ENCODE data around the gene PRKG1. TPM values are rescaled to one million over a fixed set of nuclear protein-coding genes. Genes with fewer than 3 reads are reported as not detected.

PRKG1 gene
- total RNA-seq, 4 donors from 2014 or later: 17.1 to 36.4 (median 25.8) TPM

DNA sequence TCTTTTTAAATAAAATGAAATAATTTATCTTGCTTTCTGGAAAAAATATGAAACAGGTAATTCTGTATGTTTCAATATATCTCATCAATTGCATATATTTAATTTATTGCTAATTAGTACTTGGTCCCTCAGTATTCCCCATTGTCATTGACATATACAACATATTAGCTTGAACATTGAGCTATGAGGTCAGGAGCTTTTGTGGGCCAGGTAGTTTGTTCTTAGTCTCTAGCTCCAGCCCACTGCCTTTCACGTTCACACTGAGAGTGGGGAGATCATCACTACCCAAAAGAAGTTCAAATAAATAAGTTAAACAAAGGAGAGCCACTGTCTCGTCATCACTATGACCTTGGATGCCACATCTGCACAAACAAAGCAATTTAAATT is 1185.1 kb downstream of the PRKG1 start:
- DNase-seq (ENCODE audit: low spot score) (no peak), ATAC-seq (ENCODE audit: low FRiP score) (no peak)
- TF ChIP-seq, protein P1, sequence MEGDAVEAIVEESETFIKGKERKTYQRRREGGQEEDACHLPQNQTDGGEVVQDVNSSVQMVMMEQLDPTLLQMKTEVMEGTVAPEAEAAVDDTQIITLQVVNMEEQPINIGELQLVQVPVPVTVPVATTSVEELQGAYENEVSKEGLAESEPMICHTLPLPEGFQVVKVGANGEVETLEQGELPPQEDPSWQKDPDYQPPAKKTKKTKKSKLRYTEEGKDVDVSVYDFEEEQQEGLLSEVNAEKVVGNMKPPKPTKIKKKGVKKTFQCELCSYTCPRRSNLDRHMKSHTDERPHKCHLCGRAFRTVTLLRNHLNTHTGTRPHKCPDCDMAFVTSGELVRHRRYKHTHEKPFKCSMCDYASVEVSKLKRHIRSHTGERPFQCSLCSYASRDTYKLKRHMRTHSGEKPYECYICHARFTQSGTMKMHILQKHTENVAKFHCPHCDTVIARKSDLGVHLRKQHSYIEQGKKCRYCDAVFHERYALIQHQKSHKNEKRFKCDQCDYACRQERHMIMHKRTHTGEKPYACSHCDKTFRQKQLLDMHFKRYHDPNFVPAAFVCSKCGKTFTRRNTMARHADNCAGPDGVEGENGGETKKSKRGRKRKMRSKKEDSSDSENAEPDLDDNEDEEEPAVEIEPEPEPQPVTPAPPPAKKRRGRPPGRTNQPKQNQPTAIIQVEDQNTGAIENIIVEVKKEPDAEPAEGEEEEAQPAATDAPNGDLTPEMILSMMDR (IDR thresholded peaks at IDR 0.05): no peak

DNA sequence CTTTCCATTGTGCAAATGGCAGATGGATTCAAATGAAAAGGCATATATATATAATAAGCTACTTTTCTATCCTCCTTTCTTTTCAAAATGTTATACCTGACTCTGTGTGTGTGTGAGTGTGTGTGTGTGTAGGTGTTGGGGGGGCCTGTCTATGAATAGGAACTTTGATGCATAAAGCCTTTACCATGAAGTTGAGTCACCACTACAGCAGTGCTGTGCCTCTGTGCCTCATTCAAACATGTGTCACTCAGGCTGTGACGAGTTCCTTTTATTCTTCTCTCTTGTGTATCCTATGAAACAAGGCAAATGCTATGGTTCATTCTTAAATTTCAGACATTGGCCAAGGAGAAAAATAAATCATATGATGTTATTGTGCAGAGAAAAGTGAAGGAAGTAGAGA is 1187.1 kb downstream of the PRKG1 start:
- ATAC-seq (ENCODE audit: low FRiP score): no peak
- TF ChIP-seq, protein P1 (IDR thresholded peaks at IDR 0.05): no peak

DNA sequence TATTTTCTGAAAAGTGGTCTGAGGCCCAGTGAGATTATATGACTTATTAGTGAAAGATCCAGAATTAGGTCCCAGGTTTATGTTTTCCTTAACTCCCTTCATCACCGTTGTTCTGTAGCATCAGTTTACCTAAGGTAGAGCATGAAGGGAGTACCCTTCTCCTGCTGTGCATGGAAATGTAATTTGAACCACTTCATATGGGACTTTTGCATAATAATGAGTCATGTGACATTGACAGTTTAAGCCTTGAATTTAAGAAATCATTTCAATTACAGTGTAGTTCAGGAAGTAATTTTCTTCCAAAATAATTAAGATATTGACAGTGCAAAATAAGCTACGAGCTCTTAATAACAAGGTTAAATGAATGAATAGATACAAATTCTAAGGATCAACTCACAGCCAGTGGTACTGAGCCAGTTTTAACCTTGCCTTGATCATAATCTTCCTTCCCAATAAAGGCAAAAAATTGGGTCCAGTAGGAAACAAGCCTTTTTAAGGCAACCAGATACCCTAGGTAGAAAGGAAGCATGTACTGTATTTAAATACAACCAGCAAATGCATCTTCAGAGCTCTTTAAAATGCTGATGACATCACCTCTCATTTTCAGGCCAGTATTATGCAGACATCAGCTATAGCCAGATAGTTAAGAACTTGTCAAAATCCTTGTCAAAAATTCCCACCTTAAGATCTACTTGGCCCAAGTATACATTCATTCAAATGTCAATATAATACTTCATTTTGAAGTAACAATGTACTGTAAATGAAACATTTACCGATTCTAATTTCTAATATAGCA is 1191.0 kb downstream of the PRKG1 start:
- no peak for DNase-seq (ENCODE audit: low spot score)
- TF ChIP-seq, protein P1 (IDR thresholded peaks at IDR 0.05): no peak
- no peak for ATAC-seq (ENCODE audit: low FRiP score)

More for the DNA sequence above, 1187.1 kb downstream of the PRKG1 start:
- DNase-seq (ENCODE audit: low spot score): no peak

DNA sequence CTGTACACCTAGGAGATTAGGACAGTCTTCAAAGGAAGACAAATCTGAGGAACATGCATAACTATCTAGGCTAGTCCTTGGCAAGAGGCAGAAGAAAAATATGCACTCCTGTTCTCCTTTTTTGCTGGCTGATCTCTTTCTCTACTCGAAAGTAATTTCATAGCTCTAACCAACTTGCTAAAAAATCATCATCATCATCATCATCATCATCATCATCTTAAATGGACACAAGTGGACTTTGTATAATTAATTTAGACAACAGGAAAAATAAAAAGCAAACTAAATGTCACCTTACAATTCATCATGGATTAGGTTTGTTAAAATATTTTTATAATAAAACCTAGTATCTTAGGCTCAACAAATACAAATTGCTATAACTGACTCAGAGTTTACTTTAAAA is 1192.6 kb downstream of the PRKG1 start:
- DNase-seq (ENCODE audit: low spot score) (no peak), ATAC-seq (ENCODE audit: low FRiP score) (no peak)
- TF ChIP-seq, protein P1 (IDR thresholded peaks at IDR 0.05): no peak

DNA sequence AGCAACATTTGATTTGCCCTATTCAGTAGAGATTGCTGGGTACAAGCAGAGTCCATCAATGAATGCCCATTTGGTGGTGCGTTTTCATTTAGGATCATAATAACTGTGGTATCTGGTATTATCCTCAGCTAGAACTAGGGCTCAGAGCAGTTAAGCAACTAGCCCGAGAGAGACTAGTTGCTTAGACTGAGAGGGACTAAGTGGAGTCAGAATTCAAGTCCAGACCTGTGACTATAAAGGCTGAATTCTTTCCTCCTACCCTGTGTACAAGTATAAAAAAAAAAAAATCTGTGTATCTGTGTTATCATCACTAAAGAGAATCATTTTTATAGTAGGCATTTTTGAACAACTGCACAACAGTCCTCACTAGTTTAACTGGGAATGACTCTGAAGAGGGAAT is 1194.5 kb downstream of the PRKG1 start:
- DNase-seq (ENCODE audit: low spot score) (no peak), ATAC-seq (ENCODE audit: low FRiP score) (no peak)
- TF ChIP-seq, protein P1 (IDR thresholded peaks at IDR 0.05): no peak

DNA sequence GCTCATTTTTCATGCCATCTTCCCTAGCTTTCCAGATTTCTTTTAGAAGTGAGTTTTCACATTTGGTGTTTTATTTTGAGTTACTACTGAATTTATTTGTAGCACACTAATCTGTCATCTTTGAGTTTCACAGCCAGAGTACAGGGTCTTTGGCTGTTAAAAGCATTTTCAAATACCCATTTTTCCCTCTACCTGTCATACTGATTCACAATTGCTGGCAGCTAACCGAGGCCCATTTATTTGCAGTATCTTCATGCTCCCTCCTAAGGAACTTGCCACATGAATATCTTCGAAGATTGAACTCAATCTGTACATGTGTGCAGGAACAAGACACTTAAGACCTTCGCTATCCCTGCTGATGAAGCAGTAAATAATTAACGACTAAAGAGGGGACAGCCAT is 1194.9 kb downstream of the PRKG1 start:
- TF ChIP-seq, protein P1 (IDR thresholded peaks at IDR 0.05): no peak
- ATAC-seq (ENCODE audit: low FRiP score) (no peak), DNase-seq (ENCODE audit: low spot score) (no peak)

DNA sequence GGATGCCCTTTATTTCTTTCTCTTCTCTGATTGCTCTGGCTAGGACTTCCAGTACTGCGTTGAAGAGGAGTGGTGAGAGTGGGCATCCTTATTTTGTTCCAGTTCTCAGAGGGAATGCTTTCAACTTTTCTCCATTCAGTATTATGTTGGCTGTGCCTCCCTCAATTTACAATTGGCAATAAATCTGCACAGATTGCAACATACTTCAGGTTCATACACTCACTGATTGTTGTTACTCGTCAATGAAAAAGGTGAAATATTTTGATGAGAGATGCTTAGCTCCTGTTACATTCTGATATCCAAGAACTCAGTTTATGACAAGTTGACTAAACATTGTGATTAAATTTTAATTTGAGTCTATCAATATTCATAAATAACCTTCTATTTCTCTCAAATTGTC is 1201.9 kb downstream of the PRKG1 start:
- TF ChIP-seq, protein P1 (IDR thresholded peaks at IDR 0.05): no peak
- ATAC-seq (ENCODE audit: low FRiP score): no peak
- DNase-seq (ENCODE audit: low spot score): no peak

All from omental fat pad (tissue), 4 donors.